Lower leg skin (tissue), 4 donors: Measurements from ENCODE around the gene BMAL1. TPM values are rescaled to one million over a fixed set of nuclear protein-coding genes. Genes with fewer than 3 reads are reported as not detected.

ENCODE experiments used
- DNase-seq, 2 donors: peaks; one replicate each; pipeline ENCODE4 v3.0.0-alpha.2; 2019; ENCODE audit warnings: low spot score in 2 of 2
- H3K4me3 ChIP-seq: fragments of 200-600 bp; sonication (generic); 2 replicates; pipeline ENCODE4 v1.5.1; 2017; ENCODE audit warnings: mild to moderate bottlenecking, low read depth; ENCODE audit not compliant: poor library complexity, severe bottlenecking
- POLR2A ChIP-seq, 2 donors: fragments of 450-650 bp; IDR thresholded peaks; one replicate each; pipeline ENCODE4 v1.6.1; 2016 to 2017; ENCODE audit warnings: antibody characterized with exemption in 2 of 2, mild to moderate bottlenecking in 1 of 2, moderate library complexity in 1 of 2
- WGBS, 2 donors: methylation state at CpG; one replicate each; pipeline ENCODE4 v1.1.5; 2018; 5-methylcytosine and 5-hydroxymethylcytosine counted together
- intact Hi-C: fragments of 100-400 bp; cut with DNase I; formaldehyde crosslinking; loops from one replicate; pipeline ENCODE4 v1.15.0; 2023; ENCODE audit warnings: low total_unique reads
- total RNA-seq, 4 donors: library from RNA; depleted of rRNA; stranded (reverse); fragments of >200 nt; gene quantifications; one replicate each; pipeline ENCODE4 v1.1.0, GENCODE V29; 2016
- TF ChIP-seq, protein P1 (sequence below), 3 donors: fragments of 450-650 bp; IDR thresholded peaks; one replicate each; pipeline ENCODE4 v1.5.1; 2016; ENCODE audit warnings: antibody characterized with exemption in 3 of 3, mild to moderate bottlenecking in 3 of 3, moderate library complexity in 2 of 3

The BMAL1 gene
- total RNA-seq, 4 donors from 2014 or later, result 34.8 to 132 (median 61.5) TPM

DNA sequence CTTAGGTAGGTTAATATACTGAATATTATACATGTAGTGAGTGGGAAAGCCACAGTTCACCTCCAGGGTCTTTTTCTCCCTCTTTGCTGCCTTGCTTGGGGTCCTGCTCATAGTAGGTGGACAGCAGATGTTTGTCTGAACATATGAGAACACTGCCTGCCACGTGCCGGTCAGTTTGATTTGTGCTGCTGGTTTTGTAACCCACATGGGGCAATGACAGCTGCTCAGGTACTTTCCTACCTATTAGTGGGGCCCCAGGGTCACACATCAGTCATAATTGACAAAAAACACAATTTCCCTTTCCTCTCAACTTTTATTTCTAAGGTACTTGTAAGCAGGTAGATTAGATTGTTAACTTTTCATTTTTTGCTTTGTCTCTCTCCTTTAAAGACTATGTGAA lies 43.8 kb downstream of the BMAL1 start:
- intact Hi-C loops, result no loop called here
- DNase-seq, result no peak
- TF ChIP-seq, protein P1, sequence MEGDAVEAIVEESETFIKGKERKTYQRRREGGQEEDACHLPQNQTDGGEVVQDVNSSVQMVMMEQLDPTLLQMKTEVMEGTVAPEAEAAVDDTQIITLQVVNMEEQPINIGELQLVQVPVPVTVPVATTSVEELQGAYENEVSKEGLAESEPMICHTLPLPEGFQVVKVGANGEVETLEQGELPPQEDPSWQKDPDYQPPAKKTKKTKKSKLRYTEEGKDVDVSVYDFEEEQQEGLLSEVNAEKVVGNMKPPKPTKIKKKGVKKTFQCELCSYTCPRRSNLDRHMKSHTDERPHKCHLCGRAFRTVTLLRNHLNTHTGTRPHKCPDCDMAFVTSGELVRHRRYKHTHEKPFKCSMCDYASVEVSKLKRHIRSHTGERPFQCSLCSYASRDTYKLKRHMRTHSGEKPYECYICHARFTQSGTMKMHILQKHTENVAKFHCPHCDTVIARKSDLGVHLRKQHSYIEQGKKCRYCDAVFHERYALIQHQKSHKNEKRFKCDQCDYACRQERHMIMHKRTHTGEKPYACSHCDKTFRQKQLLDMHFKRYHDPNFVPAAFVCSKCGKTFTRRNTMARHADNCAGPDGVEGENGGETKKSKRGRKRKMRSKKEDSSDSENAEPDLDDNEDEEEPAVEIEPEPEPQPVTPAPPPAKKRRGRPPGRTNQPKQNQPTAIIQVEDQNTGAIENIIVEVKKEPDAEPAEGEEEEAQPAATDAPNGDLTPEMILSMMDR (IDR thresholded peaks at IDR 0.05), result no peak
- TF ChIP-seq POLR2A (IDR thresholded peaks at IDR 0.05), result no peak
- WGBS, 2 donors, result 45 to 97% methylated on average over 2 of the region's 2 CpGs
- H3K4me3 ChIP-seq, result no peak overlapping the region

DNA sequence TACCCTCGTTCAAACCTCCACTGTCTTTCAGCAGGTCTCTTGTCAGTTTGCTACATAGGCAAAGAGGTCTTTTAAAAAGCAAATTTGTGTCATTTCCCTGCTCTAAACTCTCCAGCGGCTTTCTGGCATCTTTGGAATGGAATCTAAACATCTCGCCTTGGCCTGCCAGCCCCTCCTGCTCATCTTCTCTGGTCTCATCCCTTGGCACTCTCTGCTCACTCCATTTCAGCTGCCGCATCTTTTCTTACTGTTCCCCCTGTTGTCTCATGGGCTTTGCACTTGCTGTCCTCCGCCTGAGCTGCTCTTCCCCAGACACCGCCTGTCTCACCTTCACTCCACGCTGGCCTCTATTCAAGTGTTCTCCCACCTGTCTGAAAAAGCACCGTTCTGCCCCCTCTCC lies 46.6 kb downstream of the BMAL1 start:
- intact Hi-C loops, result no loop called here
- 88 to 89% methylated on average over 8 of the region's 8 CpGs for WGBS, 2 donors

DNA sequence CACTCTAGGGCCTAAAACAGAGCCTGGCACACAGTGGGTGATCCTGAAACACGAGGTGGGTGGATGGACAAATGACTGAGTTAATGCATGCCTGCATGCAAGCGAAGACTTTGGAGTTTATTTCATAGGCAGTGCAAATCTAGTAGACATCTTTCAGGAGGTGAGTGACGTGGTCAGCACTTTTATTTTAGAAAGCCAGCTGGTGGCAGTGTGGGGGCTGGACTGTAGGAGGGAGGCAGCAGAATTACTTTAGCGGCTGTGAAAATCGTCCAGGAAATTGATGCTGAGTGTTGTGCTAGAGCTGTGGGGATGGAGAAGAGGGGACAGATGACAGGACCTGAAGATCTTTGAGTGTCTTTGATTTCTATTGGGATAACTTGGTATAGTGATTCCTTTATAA lies 47.1 kb downstream of the BMAL1 start:
- no peak for TF ChIP-seq POLR2A (IDR thresholded peaks at IDR 0.05)
- TF ChIP-seq, protein P1 (IDR thresholded peaks at IDR 0.05), result no peak
- intact Hi-C loops, result no loop called here
- H3K4me3 ChIP-seq, result no peak overlapping the region
- WGBS, 2 donors, result 82 to 83% methylated on average over 5 of the region's 5 CpGs
- DNase-seq, result no peak

More for the DNA sequence above, 46.6 kb downstream of the BMAL1 start:
- no peak overlapping the region for H3K4me3 ChIP-seq
- TF ChIP-seq, protein P1 (IDR thresholded peaks at IDR 0.05), result no peak
- no peak for TF ChIP-seq POLR2A (IDR thresholded peaks at IDR 0.05)
- DNase-seq, result no peak

DNA sequence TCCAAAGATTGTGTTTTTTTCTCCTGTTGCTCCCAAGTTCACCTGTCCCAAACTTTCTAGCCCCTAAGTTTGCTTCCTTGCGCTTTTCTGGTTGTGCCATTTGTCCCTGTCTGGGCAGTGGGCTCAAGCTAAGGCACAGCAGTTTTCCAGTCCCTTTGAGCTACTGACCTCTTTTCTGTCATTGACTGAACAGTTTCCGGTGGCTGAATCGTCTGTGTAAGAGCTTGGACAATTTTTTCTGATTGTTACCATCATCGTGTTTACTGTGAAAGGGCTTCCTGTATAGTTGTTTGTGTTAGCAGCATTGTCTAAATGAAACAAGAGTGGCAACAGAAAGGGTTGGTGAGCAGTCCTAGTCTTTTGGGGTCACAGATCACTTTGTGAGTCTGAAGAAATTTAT lies 49.8 kb downstream of the BMAL1 start:
- intact Hi-C loops, result no loop called here
- TF ChIP-seq, protein P1 (IDR thresholded peaks at IDR 0.05), result no peak
- TF ChIP-seq POLR2A (IDR thresholded peaks at IDR 0.05), result no peak
- no peak overlapping the region for H3K4me3 ChIP-seq
- DNase-seq, result no peak
- whole genome bisulfite sequencing, 2 donors, result 69 to 84% methylated on average over 4 of the region's 4 CpGs

DNA sequence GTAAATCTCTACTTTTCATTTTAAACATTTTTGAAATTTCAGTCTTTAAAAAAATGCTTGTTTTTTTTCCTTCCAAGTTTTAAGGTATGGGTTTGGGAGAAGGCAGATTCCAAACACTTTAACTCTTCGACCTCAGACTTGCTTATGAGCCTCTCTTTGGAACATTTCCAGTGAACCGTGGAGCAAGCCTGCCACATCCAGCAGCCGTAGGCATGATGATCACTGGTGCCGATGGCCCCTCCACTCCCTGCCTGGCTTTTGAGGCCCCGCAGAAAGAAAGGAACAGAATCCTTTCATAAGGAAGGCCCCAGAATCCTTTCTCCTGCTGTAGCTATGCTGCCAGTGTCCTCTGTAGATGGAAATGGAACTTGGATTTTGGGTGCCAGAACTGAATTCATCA lies 50.7 kb downstream of the BMAL1 start:
- DNase-seq, result no peak
- TF ChIP-seq POLR2A (IDR thresholded peaks at IDR 0.05), result no peak
- TF ChIP-seq, protein P1 (IDR thresholded peaks at IDR 0.05), result no peak
- WGBS, 2 donors, result 71% methylated on average over 5 of the region's 5 CpGs
- no peak overlapping the region for H3K4me3 ChIP-seq
- intact Hi-C loops, result no loop called here

DNA sequence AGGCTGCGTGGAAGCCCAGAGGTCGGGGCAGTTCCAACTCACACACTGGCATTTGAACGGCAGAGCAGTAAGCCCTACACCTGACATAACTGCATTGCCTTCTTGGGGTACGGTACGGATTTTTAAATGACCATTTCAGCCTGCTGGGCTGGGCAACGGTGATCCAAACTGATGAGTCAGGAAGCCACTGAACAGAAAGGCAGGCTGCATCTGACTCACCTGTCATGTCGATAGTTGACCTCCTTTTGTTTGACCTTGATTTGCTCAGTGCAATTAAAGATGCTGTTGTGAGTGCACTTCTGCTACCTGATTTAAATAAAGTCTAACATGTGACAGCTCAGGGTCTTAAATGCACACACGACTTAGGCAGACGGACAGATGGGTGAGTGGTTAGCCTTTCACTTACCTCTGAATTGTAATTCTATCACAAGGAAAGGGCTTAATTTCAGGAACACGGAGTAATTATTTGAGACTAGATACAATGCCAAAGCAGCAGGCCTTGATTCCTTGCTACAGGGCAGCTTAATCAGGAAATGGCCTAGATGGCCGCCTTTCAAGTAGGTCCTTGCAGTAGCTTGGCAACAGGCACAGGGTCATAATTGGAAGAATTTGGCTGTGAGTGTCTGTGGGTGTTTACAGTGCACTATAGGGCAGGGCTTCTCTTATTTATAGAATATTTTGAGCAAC lies 52.2 kb downstream of the BMAL1 start:
- WGBS, 2 donors, result 53 to 72% methylated on average over 11 of the region's 11 CpGs
- intact Hi-C loops, result no loop called here
- TF ChIP-seq, protein P1 (IDR thresholded peaks at IDR 0.05), result no peak
- TF ChIP-seq POLR2A (IDR thresholded peaks at IDR 0.05), result no peak
- DNase-seq, result no peak
- no peak overlapping the region for H3K4me3 ChIP-seq
